GM21381 (cell line): ENCODE measurements around the gene TARBP1.

ENCODE experiments used
- ATAC-seq: cut with Tn5 transposase; IDR thresholded peaks from one replicate; pipeline ENCODE4 v1.9.1; 2021; ENCODE audit warnings: mild to moderate bottlenecking, moderate library complexity; ENCODE audit not compliant: unreplicated experiment

The TARBP1 gene

GRCh38 chr1:234488054-234489006 lies 9.4 kb upstream of the TARBP1 start:
- no peak for ATAC-seq

- no peak for ATAC-seq
Measured at GRCh38 chr1:234486858-234487840, 8.2 kb upstream of the TARBP1 start.

- ATAC-seq: no peak
Measured at GRCh38 chr1:234484991-234485739, 6.2 kb upstream of the TARBP1 start.

- no peak for ATAC-seq
Measured at GRCh38 chr1:234484218-234484617, 5.2 kb upstream of the TARBP1 start.

- ATAC-seq: no peak
Measured at GRCh38 chr1:234481771-234482170, 2.8 kb upstream of the TARBP1 start.

GRCh38 chr1:234479866-234480265 lies 887 bp upstream of the TARBP1 start:
- no peak for ATAC-seq

- no peak for ATAC-seq
Measured at GRCh38 chr1:234479310-234479559, 256 bp upstream of the TARBP1 start.

GRCh38 chr1:234478152-234478480 lies 863 bp downstream of the TARBP1 start:
- peak; percentile 53 for ATAC-seq

- ATAC-seq: no peak
Measured at GRCh38 chr1:234477386-234478151, 1.4 kb downstream of the TARBP1 start.

- ATAC-seq: no peak
Measured at GRCh38 chr1:234476172-234476571, 2.8 kb downstream of the TARBP1 start.

- no peak for ATAC-seq
Measured at GRCh38 chr1:234475167-234475793, 3.7 kb downstream of the TARBP1 start.

GRCh38 chr1:234474375-234474774 lies 4.6 kb downstream of the TARBP1 start:
- no peak for ATAC-seq

GRCh38 chr1:234473118-234473517 lies 5.9 kb downstream of the TARBP1 start:
- ATAC-seq: no peak

GRCh38 chr1:234469376-234469775 lies 9.6 kb downstream of the TARBP1 start:
- no peak for ATAC-seq

- ATAC-seq: no peak
Measured at GRCh38 chr1:234468580-234468979, 10.4 kb downstream of the TARBP1 start.

GRCh38 chr1:234467821-234468220 lies 11.2 kb downstream of the TARBP1 start:
- ATAC-seq: no peak

- ATAC-seq: no peak
Measured at GRCh38 chr1:234466945-234467344, 12.0 kb downstream of the TARBP1 start.

- ATAC-seq: no peak
Measured at GRCh38 chr1:234463749-234464148, 15.2 kb downstream of the TARBP1 start.

GRCh38 chr1:234460652-234461051 lies 18.3 kb downstream of the TARBP1 start:
- no peak for ATAC-seq
